Stimulated activated memory B cell treated with anti-CD40 and anti-IgM and Interleukin-4, amounts not matched to agents 10 μg/mL and 1 μg/mL and 100 μg/mL, for 72 hours (primary cell): ENCODE data around the gene RIPK4.
A peak's percentile ranks its signal among the peaks of the same experiment; 100 is the strongest.

ENCODE experiments used
- ATAC-seq: fragments of 150-1000 bp; cut with Tn5 transposase; 2 replicates; pipeline ENCODE4 v1.10.0; 2021
- H3K27ac Mint-ChIP-seq: one replicate; pipeline ENCODE4 v1.8.0; 2022; ENCODE audit warnings: mild to moderate bottlenecking, mixed read lengths
- H3K27me3 Mint-ChIP-seq: one replicate; pipeline ENCODE4 v1.8.0; 2022; ENCODE audit warnings: mixed read lengths
- H3K36me3 Mint-ChIP-seq: one replicate; pipeline ENCODE4 v1.8.0; 2022; ENCODE audit warnings: mixed read lengths
- H3K4me1 Mint-ChIP-seq: one replicate; pipeline ENCODE4 v1.8.0; 2022; ENCODE audit warnings: mixed read lengths
- H3K4me3 Mint-ChIP-seq: one replicate; pipeline ENCODE4 v1.8.0; 2022; ENCODE audit warnings: mild to moderate bottlenecking, moderate library complexity, mixed read lengths
- H3K9me3 Mint-ChIP-seq: one replicate; pipeline ENCODE4 v1.8.0; 2022; ENCODE audit warnings: mixed read lengths

Gene RIPK4

GRCh38 chr21:41755258-41755933 is 11.5 kb downstream of the RIPK4 start:
- no peaks in the 10 kb centered on the region for H3K9me3 Mint-ChIP-seq
- H3K27me3 Mint-ChIP-seq = peaks cover 14% of the 10 kb centered on the region
- H3K36me3 Mint-ChIP-seq = no peaks in the 10 kb centered on the region
- H3K27ac Mint-ChIP-seq = no peak overlapping the region
- no peak for ATAC-seq
- H3K4me1 Mint-ChIP-seq = peaks cover 3% of the 10 kb centered on the region
- H3K4me3 Mint-ChIP-seq = no peak overlapping the region

- Mint-ChIP-seq H3K9me3 (no peaks in the 10 kb centered on the region), H3K4me3 (no peak overlapping the region), H3K36me3 (no peaks in the 10 kb centered on the region), H3K27me3 (peaks cover 4% of the 10 kb centered on the region), H3K27ac (no peak overlapping the region), H3K4me1 (no peaks in the 10 kb centered on the region)
- ATAC-seq = no peak
Measured at GRCh38 chr21:41754479-41754891, 12.4 kb downstream of the RIPK4 start.

- no peaks in the 10 kb centered on the region for H3K36me3 Mint-ChIP-seq
- no peak overlapping the region for H3K27ac Mint-ChIP-seq
- no peak for ATAC-seq
- H3K9me3 Mint-ChIP-seq = no peaks in the 10 kb centered on the region
- H3K4me1 Mint-ChIP-seq = no peaks in the 10 kb centered on the region
- no peak overlapping the region for H3K4me3 Mint-ChIP-seq
- no peaks in the 10 kb centered on the region for H3K27me3 Mint-ChIP-seq
Measured at GRCh38 chr21:41753006-41753898, 13.6 kb downstream of the RIPK4 start.

- Mint-ChIP-seq H3K9me3 (no peaks in the 10 kb centered on the region), H3K4me1 (no peaks in the 10 kb centered on the region), H3K27ac (no peak overlapping the region), H3K4me3 (no peak overlapping the region), H3K36me3 (no peaks in the 10 kb centered on the region), H3K27me3 (peaks cover 5% of the 10 kb centered on the region)
- no peak for ATAC-seq
Measured at GRCh38 chr21:41752231-41752681, 14.6 kb downstream of the RIPK4 start.

GRCh38 chr21:41751611-41752011 is 15.2 kb downstream of the RIPK4 start:
- Mint-ChIP-seq H3K9me3 (no peaks in the 10 kb centered on the region), H3K36me3 (no peaks in the 10 kb centered on the region), H3K4me1 (no peaks in the 10 kb centered on the region), H3K27me3 (peaks cover 11% of the 10 kb centered on the region), H3K4me3 (no peak overlapping the region), H3K27ac (no peak overlapping the region)
- ATAC-seq = no peak

- Mint-ChIP-seq H3K9me3 (no peaks in the 10 kb centered on the region), H3K4me1 (no peaks in the 10 kb centered on the region), H3K36me3 (no peaks in the 10 kb centered on the region), H3K27ac (no peak overlapping the region), H3K4me3 (no peak overlapping the region), H3K27me3 (peaks cover 20% of the 10 kb centered on the region)
- ATAC-seq = no peak
Measured at GRCh38 chr21:41750532-41751151, 16.2 kb downstream of the RIPK4 start.

GRCh38 chr21:41750051-41750450 is 16.8 kb downstream of the RIPK4 start:
- Mint-ChIP-seq H3K4me1 (no peaks in the 10 kb centered on the region), H3K9me3 (no peaks in the 10 kb centered on the region), H3K36me3 (no peaks in the 10 kb centered on the region), H3K4me3 (no peak overlapping the region), H3K27ac (no peak overlapping the region), H3K27me3 (peaks cover 26% of the 10 kb centered on the region)
- ATAC-seq = no peak

- no peaks in the 10 kb centered on the region for H3K9me3 Mint-ChIP-seq
- ATAC-seq = no peak
Measured at GRCh38 chr21:41749286-41749685, 17.6 kb downstream of the RIPK4 start.

GRCh38 chr21:41747943-41748738 is 18.7 kb downstream of the RIPK4 start:
- Mint-ChIP-seq H3K4me3 (no peak overlapping the region), H3K36me3 (no peaks in the 10 kb centered on the region), H3K27ac (no peak overlapping the region), H3K27me3 (peaks cover 45% of the 10 kb centered on the region), H3K4me1 (no peaks in the 10 kb centered on the region), H3K9me3 (no peaks in the 10 kb centered on the region)
- no peak for ATAC-seq

More at GRCh38 chr21:41749286-41749685, 17.6 kb downstream of the RIPK4 start:
- Mint-ChIP-seq H3K27ac (no peak overlapping the region), H3K4me3 (no peak overlapping the region), H3K27me3 (peaks cover 33% of the 10 kb centered on the region), H3K4me1 (no peaks in the 10 kb centered on the region), H3K36me3 (no peaks in the 10 kb centered on the region)

- Mint-ChIP-seq H3K4me1 (no peaks in the 10 kb centered on the region), H3K4me3 (no peak overlapping the region), H3K36me3 (no peaks in the 10 kb centered on the region), H3K9me3 (no peaks in the 10 kb centered on the region), H3K27me3 (peaks cover 53% of the 10 kb centered on the region), H3K27ac (no peak overlapping the region)
- no peak for ATAC-seq
Measured at GRCh38 chr21:41746744-41747006, 20.2 kb downstream of the RIPK4 start.

GRCh38 chr21:41745971-41746743 is 20.7 kb downstream of the RIPK4 start:
- no peak overlapping the region for H3K27ac Mint-ChIP-seq
- H3K4me3 Mint-ChIP-seq = no peak overlapping the region
- H3K36me3 Mint-ChIP-seq = no peaks in the 10 kb centered on the region
- peaks cover 53% of the 10 kb centered on the region for H3K27me3 Mint-ChIP-seq
- peak; percentile 24 for ATAC-seq
- no peaks in the 10 kb centered on the region for H3K4me1 Mint-ChIP-seq
- H3K9me3 Mint-ChIP-seq = no peaks in the 10 kb centered on the region

GRCh38 chr21:41745026-41745820 is 21.6 kb downstream of the RIPK4 start:
- peaks cover 53% of the 10 kb centered on the region for H3K27me3 Mint-ChIP-seq
- no peaks in the 10 kb centered on the region for H3K4me1 Mint-ChIP-seq
- no peaks in the 10 kb centered on the region for H3K36me3 Mint-ChIP-seq
- no peak overlapping the region for H3K27ac Mint-ChIP-seq
- no peak overlapping the region for H3K4me3 Mint-ChIP-seq
- no peaks in the 10 kb centered on the region for H3K9me3 Mint-ChIP-seq
- no peak for ATAC-seq

- no peaks in the 10 kb centered on the region for H3K36me3 Mint-ChIP-seq
- no peaks in the 10 kb centered on the region for H3K4me1 Mint-ChIP-seq
- H3K9me3 Mint-ChIP-seq = no peaks in the 10 kb centered on the region
- peaks cover 60% of the 10 kb centered on the region for H3K27me3 Mint-ChIP-seq
- no peak overlapping the region for H3K4me3 Mint-ChIP-seq
- no peak overlapping the region for H3K27ac Mint-ChIP-seq
- no peak for ATAC-seq
Measured at GRCh38 chr21:41744028-41744930, 22.6 kb downstream of the RIPK4 start.
